Astrocyte of the cerebellum (primary cell): ENCODE results near the gene CMIP.

Experiments used
- DNase-seq: peaks from one replicate; pipeline ENCODE4 v3.0.0-alpha.2; 2011; ENCODE audit warnings: low read depth
- H3K4me3 ChIP-seq: 2 replicates; pipeline ENCODE4 v1.5.1; 2011; ENCODE audit warnings: mild to moderate bottlenecking, low read depth, low read length, moderate library complexity
- CTCF ChIP-seq: IDR thresholded peaks from 2 replicates; pipeline ENCODE4 v1.5.1; 2012; ENCODE audit warnings: low read length, low read depth, moderate library complexity, mild to moderate bottlenecking; ENCODE audit errors: missing control alignments
- in situ Hi-C: cut with HindIII; loops from 2 replicates; pipeline ENCODE4 v1.10.0; 2017; ENCODE audit warnings: low sequenced_read_pairs

The CMIP gene

GRCh38 chr16:81614654-81615359 is 170.2 kb downstream of the CMIP start:
- no peak overlapping the region for H3K4me3 ChIP-seq
- no peak for TF ChIP-seq CTCF
- DNase-seq = no peak
- in situ Hi-C loops = no loop called here

- H3K4me3 ChIP-seq = no peak overlapping the region
- in situ Hi-C loops = no loop called here
- TF ChIP-seq CTCF = no peak
- DNase-seq = no peak
Observed at GRCh38 chr16:81615411-81615810, 170.8 kb downstream of the CMIP start.

- DNase-seq = no peak
- no peak for TF ChIP-seq CTCF
- in situ Hi-C loops = no loop called here
- no peak overlapping the region for H3K4me3 ChIP-seq
Observed at GRCh38 chr16:81615833-81616232, 171.2 kb downstream of the CMIP start.

- TF ChIP-seq CTCF = no peak
- in situ Hi-C loops = no loop called here
- DNase-seq = no peak
- H3K4me3 ChIP-seq = no peak overlapping the region
Observed at GRCh38 chr16:81616321-81617020, 171.9 kb downstream of the CMIP start.

- DNase-seq = no peak
- no peak for TF ChIP-seq CTCF
- in situ Hi-C loops = no loop called here
- H3K4me3 ChIP-seq = no peak overlapping the region
Observed at GRCh38 chr16:81617021-81617346, 172.4 kb downstream of the CMIP start.

GRCh38 chr16:81618187-81618586 is 173.6 kb downstream of the CMIP start:
- DNase-seq = no peak
- TF ChIP-seq CTCF = no peak
- in situ Hi-C loops = no loop called here
- no peak overlapping the region for H3K4me3 ChIP-seq
